ENCODE measurements around the gene RBM19. TPM values are rescaled to one million over a fixed set of nuclear protein-coding genes. Genes with fewer than 3 reads are reported as not detected.

Gene RBM19
- total RNA-seq, 1 experiment from 2014 or later = 19.9 TPM

DNA sequence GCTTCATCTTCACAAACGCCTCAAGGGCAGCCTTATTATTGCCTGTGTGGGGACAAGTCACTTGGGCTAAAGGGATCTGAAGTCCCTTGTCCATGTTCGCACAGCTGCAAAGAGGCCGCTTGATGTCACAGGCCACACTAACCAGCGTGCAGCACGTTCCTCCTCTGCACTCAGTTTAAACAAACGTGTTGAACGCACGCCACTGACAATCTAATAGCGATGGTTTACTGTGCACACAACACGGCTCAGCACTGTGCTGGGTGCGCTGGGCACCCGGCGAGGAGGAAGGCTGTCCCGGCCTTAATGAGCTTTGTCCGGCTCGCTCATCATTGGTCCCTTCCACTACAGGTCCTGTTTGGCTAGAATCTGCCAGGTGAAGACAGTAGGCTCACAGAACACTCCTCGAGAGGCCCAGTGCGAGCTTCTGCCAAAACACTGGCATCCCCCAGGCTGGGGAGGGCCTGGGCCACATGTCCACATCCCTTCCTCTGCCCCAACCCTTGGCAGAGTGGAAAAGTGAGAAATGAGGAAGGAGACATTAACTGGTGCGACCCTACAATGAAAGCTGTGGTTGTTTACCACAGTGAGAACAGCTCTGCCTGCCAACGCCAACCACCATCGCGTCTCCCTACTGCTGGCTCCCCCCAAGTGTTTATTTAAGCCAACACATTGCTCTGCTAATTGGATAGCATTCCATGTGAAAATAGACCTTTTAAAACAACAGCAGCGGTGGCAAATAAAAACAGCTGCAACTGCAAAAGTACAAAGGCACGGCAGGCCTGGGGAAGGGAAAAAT, 113.2 kb downstream of the RBM19 start:
- Histone ChIP-seq H3K79me2 (ENCODE audit: low read length) (no peaks in the 10 kb centered on the region), H3K9me3 (ENCODE audit: low read length) (no peaks in the 10 kb centered on the region), H3K27ac (ENCODE audit: low read length) (no peak overlapping the region), H2AFZ (ENCODE audit: low read length) (no peak overlapping the region), H4K20me1 (ENCODE audit: insufficient read depth, low read depth, low read length) (peaks cover 43% of the 10 kb centered on the region; the same call in 1 of the 2 replicates), H3K9me2 (replicated peaks; ENCODE audit: insufficient read depth, low read length) (no peaks in the 10 kb centered on the region), H3K27me3 (ENCODE audit: low read length) (no peaks in the 10 kb centered on the region), H3K9ac (ENCODE audit: low read length) (no peak overlapping the region), H3K4me1 (ENCODE audit: low read length) (peaks cover 16% of the 10 kb centered on the region), H3K36me3 (ENCODE audit: insufficient read depth, low read length) (no peaks in the 10 kb centered on the region), H3K4me2 (ENCODE audit: low read depth, low read length, poor library complexity, severe bottlenecking) (no peak overlapping the region), H3K4me3 (ENCODE audit: low read length) (no peak overlapping the region)
- DNase-seq = no peak

DNA sequence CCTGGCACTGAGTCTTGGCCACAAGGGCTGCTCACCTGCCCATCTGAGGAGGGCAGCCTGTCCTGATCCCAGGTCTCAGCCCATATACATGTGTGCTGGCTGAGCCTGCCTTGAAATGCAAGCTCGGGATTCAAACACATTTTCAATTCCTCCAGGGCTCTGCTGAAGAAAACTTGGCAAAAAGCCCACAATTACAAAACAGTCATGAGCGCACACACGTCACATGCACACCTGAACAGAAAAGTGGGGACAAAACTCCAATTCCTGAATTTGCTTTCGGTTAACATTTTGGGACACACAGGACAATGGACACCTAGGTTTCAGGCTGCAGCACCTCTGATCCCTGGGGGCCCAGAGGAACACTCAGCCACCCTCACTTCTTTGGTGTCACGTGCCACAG, 113.9 kb downstream of the RBM19 start:
- no peak overlapping the region for H3K9ac ChIP-seq (ENCODE audit: low read length)
- no peaks in the 10 kb centered on the region for H3K79me2 ChIP-seq (ENCODE audit: low read length)
- no peaks in the 10 kb centered on the region for H3K36me3 ChIP-seq (ENCODE audit: insufficient read depth, low read length)
- H3K27me3 ChIP-seq (ENCODE audit: low read length) = no peaks in the 10 kb centered on the region
- DNase-seq = peak; percentile 49
- no peak overlapping the region for H2AFZ ChIP-seq (ENCODE audit: low read length)
- no peak overlapping the region for H3K4me2 ChIP-seq (ENCODE audit: low read depth, low read length, poor library complexity, severe bottlenecking)
- H3K4me1 ChIP-seq (ENCODE audit: low read length) = peaks cover 17% of the 10 kb centered on the region
- no peak overlapping the region for H3K27ac ChIP-seq (ENCODE audit: low read length)
- H3K9me2 ChIP-seq (replicated peaks; ENCODE audit: insufficient read depth, low read length) = no peaks in the 10 kb centered on the region
- H3K9me3 ChIP-seq (ENCODE audit: low read length) = no peaks in the 10 kb centered on the region
- peaks cover 39% of the 10 kb centered on the region; the same call in 1 of the 2 replicates for H4K20me1 ChIP-seq (ENCODE audit: insufficient read depth, low read depth, low read length)
- H3K4me3 ChIP-seq (ENCODE audit: low read length) = no peak overlapping the region

DNA sequence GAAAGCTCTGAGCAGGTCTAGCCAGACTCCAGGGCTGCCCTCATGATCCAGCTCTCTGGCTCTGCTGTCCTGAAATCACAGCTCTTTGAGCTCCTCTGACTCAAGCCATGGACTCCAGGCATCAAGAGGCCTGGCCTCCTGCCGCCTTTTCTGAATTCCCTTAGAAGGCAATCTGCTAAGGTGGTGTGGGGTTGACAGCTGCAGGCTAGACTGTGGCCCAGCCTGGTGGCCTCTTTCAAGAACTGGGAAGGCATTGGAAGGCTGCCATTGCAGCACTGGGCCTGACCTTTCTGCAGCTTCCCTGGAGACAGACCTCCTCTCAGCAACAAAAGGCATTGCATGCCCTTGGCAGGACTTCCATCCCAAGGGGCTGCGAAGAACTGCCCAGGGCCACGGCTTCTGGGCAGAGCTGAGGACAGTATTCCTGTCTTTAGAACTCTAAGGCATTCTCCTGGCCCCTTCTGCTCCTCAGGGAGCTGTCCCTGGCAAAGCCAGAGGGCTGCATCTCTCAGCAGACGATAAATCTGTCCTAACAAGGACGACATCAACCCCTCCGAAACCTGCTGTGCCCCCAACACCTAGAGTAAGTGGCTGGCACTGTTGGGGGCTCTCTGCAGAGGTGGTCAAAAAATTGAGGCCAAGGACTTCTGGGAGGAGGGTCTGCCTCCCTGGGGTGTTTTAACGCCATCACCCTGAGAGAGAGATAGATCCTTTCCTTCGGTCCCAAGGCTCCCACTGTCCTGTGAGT, 115.6 kb downstream of the RBM19 start:
- Histone ChIP-seq H3K27ac (ENCODE audit: low read length) (no peak overlapping the region), H3K36me3 (ENCODE audit: insufficient read depth, low read length) (no peaks in the 10 kb centered on the region), H4K20me1 (ENCODE audit: insufficient read depth, low read depth, low read length) (peaks cover 30% of the 10 kb centered on the region; the same call in 1 of the 2 replicates), H2AFZ (ENCODE audit: low read length) (no peak overlapping the region), H3K9me3 (ENCODE audit: low read length) (no peaks in the 10 kb centered on the region), H3K4me2 (ENCODE audit: low read depth, low read length, poor library complexity, severe bottlenecking) (no peak overlapping the region), H3K79me2 (ENCODE audit: low read length) (no peaks in the 10 kb centered on the region), H3K9ac (ENCODE audit: low read length) (no peak overlapping the region), H3K4me3 (ENCODE audit: low read length) (no peak overlapping the region), H3K4me1 (ENCODE audit: low read length) (peaks cover 24% of the 10 kb centered on the region), H3K9me2 (replicated peaks; ENCODE audit: insufficient read depth, low read length) (no peaks in the 10 kb centered on the region), H3K27me3 (ENCODE audit: low read length) (no peaks in the 10 kb centered on the region)
- no peak for DNase-seq

DNA sequence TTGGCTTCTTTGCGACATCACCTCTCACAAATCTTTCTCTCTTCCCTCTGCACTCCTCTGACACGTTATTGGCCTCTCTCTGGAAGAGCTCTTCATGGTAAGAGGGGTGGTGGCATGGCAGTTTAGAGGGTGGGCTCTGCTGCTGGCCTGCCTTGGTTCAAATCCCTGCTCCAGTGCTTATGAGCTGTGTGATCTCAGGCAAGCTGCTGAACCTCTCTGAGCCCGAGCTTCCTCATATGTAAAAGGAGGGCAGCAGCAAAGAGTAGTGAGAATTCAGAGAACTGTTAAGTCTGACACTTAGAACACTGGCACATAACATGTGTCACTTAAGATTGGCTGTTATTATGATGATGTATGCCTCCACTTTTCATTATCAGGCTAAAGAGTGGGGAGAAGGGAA, 118.3 kb downstream of the RBM19 start:
- H2AFZ ChIP-seq (ENCODE audit: low read length) = no peak overlapping the region

DNA sequence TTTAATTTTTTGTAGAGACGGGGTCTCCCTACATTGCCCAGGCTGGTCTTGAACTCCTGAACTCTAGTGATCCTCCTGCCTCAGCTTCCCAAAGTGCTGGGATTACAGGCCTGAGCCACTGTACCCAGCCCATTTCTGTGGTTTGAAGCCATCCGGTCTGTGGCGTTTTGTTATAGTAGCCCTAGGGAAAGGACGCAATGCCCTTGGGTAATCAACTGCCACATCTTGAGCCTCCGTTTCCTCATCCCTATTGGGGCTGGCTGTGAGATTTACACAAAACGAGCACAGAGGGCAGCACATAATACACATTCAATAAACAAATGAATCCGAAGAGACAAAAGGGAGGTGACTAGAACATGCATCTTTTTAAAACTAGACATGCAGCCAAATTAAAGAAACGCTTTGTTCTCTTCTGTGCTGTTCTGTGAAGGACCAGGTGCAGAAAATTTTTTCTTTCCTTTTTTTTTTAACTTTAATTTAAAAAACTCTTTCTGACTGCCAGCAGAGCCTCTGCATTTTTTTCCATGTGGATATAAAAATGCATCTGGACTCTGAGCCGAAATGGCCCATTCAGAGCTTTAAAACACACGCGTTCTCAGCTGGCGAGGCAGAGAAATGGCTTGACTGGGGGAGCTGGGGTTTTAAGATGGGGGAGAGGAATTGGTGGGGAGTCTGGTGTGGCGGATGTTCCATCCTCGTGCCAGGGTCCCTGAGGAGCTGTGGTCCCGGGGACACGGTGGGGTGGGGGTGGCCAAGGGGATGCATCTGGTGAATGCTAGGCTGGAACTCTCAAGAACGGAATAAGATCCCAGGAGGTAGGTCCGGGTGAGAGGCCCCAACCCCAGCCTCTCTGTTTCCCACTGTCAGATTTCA, 119.0 kb downstream of the RBM19 start:
- no peak overlapping the region for H3K27ac ChIP-seq (ENCODE audit: low read length)
- no peak overlapping the region for H3K9ac ChIP-seq (ENCODE audit: low read length)
- H3K4me2 ChIP-seq (ENCODE audit: low read depth, low read length, poor library complexity, severe bottlenecking) = no peak overlapping the region
- no peaks in the 10 kb centered on the region for H3K9me2 ChIP-seq (replicated peaks; ENCODE audit: insufficient read depth, low read length)
- no peaks in the 10 kb centered on the region for H3K27me3 ChIP-seq (ENCODE audit: low read length)
- H4K20me1 ChIP-seq (ENCODE audit: insufficient read depth, low read depth, low read length) = peaks cover 17% of the 10 kb centered on the region; the same call in 1 of the 2 replicates
- no peaks in the 10 kb centered on the region for H3K9me3 ChIP-seq (ENCODE audit: low read length)
- H3K4me1 ChIP-seq (ENCODE audit: low read length) = peaks cover 8% of the 10 kb centered on the region
- no peaks in the 10 kb centered on the region for H3K79me2 ChIP-seq (ENCODE audit: low read length)
- no peak overlapping the region for H2AFZ ChIP-seq (ENCODE audit: low read length)
- no peaks in the 10 kb centered on the region for H3K36me3 ChIP-seq (ENCODE audit: insufficient read depth, low read length)
- no peak overlapping the region for H3K4me3 ChIP-seq (ENCODE audit: low read length)
- DNase-seq = peak; percentile 45

More for the DNA sequence above, 118.3 kb downstream of the RBM19 start:
- Histone ChIP-seq H3K9ac (ENCODE audit: low read length) (no peak overlapping the region), H3K9me3 (ENCODE audit: low read length) (no peaks in the 10 kb centered on the region), H3K9me2 (replicated peaks; ENCODE audit: insufficient read depth, low read length) (no peaks in the 10 kb centered on the region), H4K20me1 (ENCODE audit: insufficient read depth, low read depth, low read length) (peaks cover 17% of the 10 kb centered on the region; the same call in 1 of the 2 replicates), H3K27me3 (ENCODE audit: low read length) (no peaks in the 10 kb centered on the region), H3K36me3 (ENCODE audit: insufficient read depth, low read length) (no peaks in the 10 kb centered on the region), H3K27ac (ENCODE audit: low read length) (no peak overlapping the region), H3K4me2 (ENCODE audit: low read depth, low read length, poor library complexity, severe bottlenecking) (no peak overlapping the region), H3K79me2 (ENCODE audit: low read length) (no peaks in the 10 kb centered on the region), H3K4me3 (ENCODE audit: low read length) (no peak overlapping the region), H3K4me1 (ENCODE audit: low read length) (peaks cover 15% of the 10 kb centered on the region)
- DNase-seq = no peak

DNA sequence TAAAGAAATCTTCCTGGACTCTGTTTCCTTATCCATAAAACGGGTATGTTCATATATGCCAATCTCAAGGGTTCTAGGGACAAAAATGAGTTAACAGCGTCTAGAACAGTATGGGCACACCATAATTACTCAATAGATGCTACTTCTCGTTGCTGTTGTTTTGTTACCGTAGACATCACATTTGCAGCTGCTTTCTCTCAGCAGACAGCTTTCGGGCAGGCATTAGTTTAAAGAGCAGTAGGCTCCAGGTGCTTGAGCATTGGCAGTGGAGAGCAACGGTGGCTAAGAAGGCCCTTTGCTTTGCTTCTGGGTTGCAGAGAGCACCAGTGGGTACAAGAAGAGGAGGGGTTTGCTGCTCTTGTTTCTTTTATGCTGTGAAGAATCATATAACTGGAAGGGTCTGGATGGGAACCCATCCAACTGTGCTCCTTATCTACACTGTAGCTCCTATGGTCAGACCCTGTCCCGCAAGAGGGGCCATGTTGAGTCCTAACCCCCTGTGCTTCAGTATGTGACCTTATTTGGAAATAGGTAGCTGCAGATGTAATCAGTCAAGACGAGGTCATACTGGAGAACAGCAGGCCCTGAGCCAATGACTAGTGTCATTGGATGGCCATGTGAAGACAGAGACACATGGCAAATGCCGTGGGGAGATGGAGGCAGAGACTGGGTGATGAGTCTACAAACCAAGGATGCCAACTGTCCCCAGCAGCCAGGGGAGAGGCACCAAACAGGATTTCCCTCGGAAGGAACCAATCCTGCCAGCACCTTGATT, 120.0 kb downstream of the RBM19 start:
- H3K4me2 ChIP-seq (ENCODE audit: low read depth, low read length, poor library complexity, severe bottlenecking) = no peak overlapping the region

DNA sequence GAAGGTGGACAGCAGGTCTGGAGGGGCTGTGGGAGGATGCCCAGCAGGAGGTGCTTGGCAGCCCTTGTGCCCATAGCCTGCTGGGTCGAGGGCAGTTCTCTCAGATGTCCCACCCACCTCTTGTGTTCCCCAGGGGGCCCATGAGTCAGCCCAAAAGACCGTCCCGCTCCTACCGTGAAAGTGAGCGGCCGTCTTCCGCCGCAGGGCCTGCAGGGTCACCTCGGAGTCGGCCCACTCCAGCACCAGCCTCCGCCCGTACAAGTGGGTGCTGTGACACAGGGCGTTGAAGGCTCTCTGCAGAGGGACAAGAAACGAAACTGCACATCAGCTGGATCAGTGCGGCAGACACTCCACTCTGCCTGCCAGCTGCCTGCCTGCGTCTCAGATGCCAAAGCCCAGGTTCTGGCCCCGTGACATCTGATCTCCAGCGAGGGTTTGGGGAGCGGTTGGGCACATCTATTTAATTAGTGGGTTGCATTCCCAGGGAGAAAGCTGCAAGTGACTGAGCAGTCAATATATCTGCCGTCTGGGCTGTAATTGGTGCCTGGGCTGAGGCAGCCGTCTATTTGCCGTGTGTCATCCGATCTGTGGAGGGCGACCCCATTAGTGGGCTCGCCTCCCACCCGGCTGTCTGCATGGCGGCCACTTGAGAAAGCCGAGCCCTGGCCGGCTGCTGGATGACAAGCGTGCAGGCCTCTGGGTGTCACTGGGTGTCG, 121.5 kb downstream of the RBM19 start:
- H3K36me3 ChIP-seq (ENCODE audit: insufficient read depth, low read length) = no peaks in the 10 kb centered on the region
- no peak overlapping the region for H3K9ac ChIP-seq (ENCODE audit: low read length)
- no peaks in the 10 kb centered on the region for H3K27me3 ChIP-seq (ENCODE audit: low read length)
- H3K9me3 ChIP-seq (ENCODE audit: low read length) = no peaks in the 10 kb centered on the region
- peaks cover 17% of the 10 kb centered on the region; the same call in 1 of the 2 replicates for H4K20me1 ChIP-seq (ENCODE audit: insufficient read depth, low read depth, low read length)
- H3K4me3 ChIP-seq (ENCODE audit: low read length) = no peak overlapping the region
- no peak overlapping the region for H3K4me2 ChIP-seq (ENCODE audit: low read depth, low read length, poor library complexity, severe bottlenecking)
- no peaks in the 10 kb centered on the region for H3K9me2 ChIP-seq (replicated peaks; ENCODE audit: insufficient read depth, low read length)
- DNase-seq = no peak
- no peaks in the 10 kb centered on the region for H3K79me2 ChIP-seq (ENCODE audit: low read length)
- peaks cover 8% of the 10 kb centered on the region for H3K4me1 ChIP-seq (ENCODE audit: low read length)
- H3K27ac ChIP-seq (ENCODE audit: low read length) = no peak overlapping the region
- H2AFZ ChIP-seq (ENCODE audit: low read length) = no peak overlapping the region

More for the DNA sequence above, 120.0 kb downstream of the RBM19 start:
- Histone ChIP-seq H2AFZ (ENCODE audit: low read length) (no peak overlapping the region), H3K9me3 (ENCODE audit: low read length) (no peaks in the 10 kb centered on the region), H3K4me3 (ENCODE audit: low read length) (no peak overlapping the region), H3K27me3 (ENCODE audit: low read length) (no peaks in the 10 kb centered on the region), H3K27ac (ENCODE audit: low read length) (no peak overlapping the region), H3K9ac (ENCODE audit: low read length) (no peak overlapping the region), H4K20me1 (ENCODE audit: insufficient read depth, low read depth, low read length) (peaks cover 17% of the 10 kb centered on the region; the same call in 1 of the 2 replicates), H3K36me3 (ENCODE audit: insufficient read depth, low read length) (no peaks in the 10 kb centered on the region), H3K4me1 (ENCODE audit: low read length) (peaks cover 8% of the 10 kb centered on the region), H3K9me2 (replicated peaks; ENCODE audit: insufficient read depth, low read length) (no peaks in the 10 kb centered on the region), H3K79me2 (ENCODE audit: low read length) (no peaks in the 10 kb centered on the region)
- DNase-seq = no peak
